ENCODE measurements around the gene PLB1.

Gene PLB1

GRCh38 chr2:28527196-28527595 is 31.3 kb downstream of the PLB1 start:
- TF ChIP-seq CTCF (IDR thresholded peaks at IDR 0.05; ENCODE audit: low read depth, low read length) = no peak
- no peak for DNase-seq (ENCODE audit: low read depth in 2 of 2)
- no peak overlapping the region for H3K4me3 ChIP-seq (replicated peaks in 1 of 2; ENCODE audit: low read depth in 2 of 2, low read length in 2 of 2)

- no peak overlapping the region for H3K4me3 ChIP-seq (replicated peaks in 1 of 2; ENCODE audit: low read depth in 2 of 2, low read length in 2 of 2)
- no peak for DNase-seq (ENCODE audit: low read depth in 2 of 2)
- TF ChIP-seq CTCF (IDR thresholded peaks at IDR 0.05; ENCODE audit: low read depth, low read length) = no peak
Measured at GRCh38 chr2:28528206-28528605, 32.3 kb downstream of the PLB1 start.

GRCh38 chr2:28530782-28531181 is 34.9 kb downstream of the PLB1 start:
- no peak for TF ChIP-seq CTCF (IDR thresholded peaks at IDR 0.05; ENCODE audit: low read depth, low read length)
- DNase-seq (ENCODE audit: low read depth in 2 of 2) = no peak
- no peak overlapping the region for H3K4me3 ChIP-seq (replicated peaks in 1 of 2; ENCODE audit: low read depth in 2 of 2, low read length in 2 of 2)

GRCh38 chr2:28532399-28532798 is 36.5 kb downstream of the PLB1 start:
- no peak for TF ChIP-seq CTCF (IDR thresholded peaks at IDR 0.05; ENCODE audit: low read depth, low read length)
- no peak for DNase-seq (ENCODE audit: low read depth in 2 of 2)
- no peak overlapping the region for H3K4me3 ChIP-seq (replicated peaks in 1 of 2; ENCODE audit: low read depth in 2 of 2, low read length in 2 of 2)

GRCh38 chr2:28533044-28533680 is 37.3 kb downstream of the PLB1 start:
- no peak overlapping the region for H3K4me3 ChIP-seq (replicated peaks in 1 of 2; ENCODE audit: low read depth in 2 of 2, low read length in 2 of 2)
- no peak for TF ChIP-seq CTCF (IDR thresholded peaks at IDR 0.05; ENCODE audit: low read depth, low read length)
- DNase-seq (ENCODE audit: low read depth in 2 of 2) = no peak

- no peak overlapping the region for H3K4me3 ChIP-seq (replicated peaks in 1 of 2; ENCODE audit: low read depth in 2 of 2, low read length in 2 of 2)
- no peak for TF ChIP-seq CTCF (IDR thresholded peaks at IDR 0.05; ENCODE audit: low read depth, low read length)
- DNase-seq (ENCODE audit: low read depth in 2 of 2) = no peak
Measured at GRCh38 chr2:28534817-28535216, 39.0 kb downstream of the PLB1 start.

GRCh38 chr2:28538134-28538533 is 42.3 kb downstream of the PLB1 start:
- no peak for TF ChIP-seq CTCF (IDR thresholded peaks at IDR 0.05; ENCODE audit: low read depth, low read length)
- DNase-seq (ENCODE audit: low read depth in 2 of 2) = no peak
- no peak overlapping the region for H3K4me3 ChIP-seq (replicated peaks in 1 of 2; ENCODE audit: low read depth in 2 of 2, low read length in 2 of 2)
